GM20000 (cell line): ENCODE results near the gene NDUFB2.

ENCODE experiments used
- DNase-seq: peaks from one replicate; pipeline ENCODE4 v3.0.0; 2012; ENCODE audit warnings: low spot score
- CTCF ChIP-seq: IDR thresholded peaks from 2 replicates; pipeline ENCODE4 v1.5.1; 2012; ENCODE audit warnings: mild to moderate bottlenecking, control low read depth; ENCODE audit errors: extremely low read depth, missing control alignments

NDUFB2 gene

DNA sequence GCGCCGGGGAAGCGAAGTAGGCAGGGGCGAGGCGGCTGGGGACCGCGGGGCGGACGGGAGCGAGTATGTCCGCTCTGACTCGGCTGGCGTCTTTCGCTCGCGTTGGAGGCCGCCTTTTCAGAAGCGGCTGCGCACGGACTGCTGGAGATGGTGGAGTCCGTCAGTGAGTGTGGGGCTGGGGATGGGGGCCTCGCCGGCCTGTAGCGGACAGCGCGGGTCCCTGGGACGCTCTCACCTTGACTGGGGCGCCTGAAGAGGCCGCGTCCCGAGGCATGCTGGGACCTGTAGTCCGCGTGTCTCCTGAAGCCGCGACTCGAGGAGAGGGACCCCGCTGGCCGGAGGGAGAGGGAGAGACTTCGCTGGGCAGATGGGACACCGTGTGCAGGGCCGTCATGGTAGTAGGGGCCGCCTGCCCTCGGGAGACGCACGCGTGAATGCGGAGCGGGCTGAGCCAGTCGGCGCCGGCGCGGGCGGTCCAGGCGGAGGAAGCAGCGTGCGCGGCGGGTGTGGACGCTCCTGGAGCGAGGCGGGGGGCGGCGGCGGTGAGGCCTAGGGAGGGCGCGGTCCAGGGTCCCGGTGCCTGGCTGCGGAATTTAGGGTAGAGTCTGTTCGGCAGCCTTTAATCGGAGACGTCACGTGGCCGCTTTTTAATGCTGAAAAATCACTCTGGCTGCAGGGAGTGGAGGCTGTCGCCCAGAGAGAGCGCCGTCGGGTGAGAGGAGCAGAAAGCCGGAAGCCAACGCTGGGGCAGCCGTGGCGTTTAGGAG is at the start of gene NDUFB2:
NDUFB2 (plus strand) TSS at position 29 of the 767 bp plus-strand sequence; CDS start at position 66, 37 bp downstream.
- DNase-seq, result peak; percentile 88
- TF ChIP-seq CTCF, result no peak

GRCh38 chr7:140646931-140647647 is 49.4 kb upstream of the NDUFB2 start:
- peak; percentile 62 for DNase-seq

DNA sequence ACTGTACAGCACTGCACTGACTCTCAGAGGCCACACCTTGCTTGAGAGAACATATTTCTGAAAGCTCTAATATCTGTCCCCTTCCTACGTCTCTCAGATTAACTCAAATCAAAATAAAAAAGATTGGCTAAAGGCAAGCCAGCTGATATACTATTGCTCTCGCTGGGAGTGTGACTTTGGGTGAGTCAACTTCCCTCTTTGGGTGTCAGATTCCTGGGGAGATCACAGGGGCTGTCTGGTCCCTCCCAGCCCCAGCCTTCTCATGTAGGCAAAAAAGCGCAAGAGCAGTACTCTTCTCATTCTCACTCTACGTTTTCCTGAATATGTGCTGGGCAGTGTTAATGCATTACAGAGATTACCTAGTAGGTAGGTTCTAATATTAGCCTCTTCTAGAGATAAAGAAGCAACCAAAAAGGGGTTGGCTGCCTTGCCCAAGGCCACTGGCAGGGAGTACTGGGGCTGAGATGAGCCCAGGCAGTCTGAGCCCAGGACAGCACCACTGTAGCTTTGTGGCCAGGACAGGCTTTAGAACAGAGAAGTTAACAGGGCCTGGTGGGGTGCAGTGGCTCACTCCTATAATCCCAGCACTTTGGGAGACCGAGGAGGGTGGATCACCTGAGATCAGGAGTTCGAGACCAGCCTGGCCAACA is 46.8 kb upstream of the NDUFB2 start:
- DNase-seq, result no peak
- no peak for TF ChIP-seq CTCF

More at GRCh38 chr7:140646931-140647647, 49.4 kb upstream of the NDUFB2 start:
- peak; percentile 31 for TF ChIP-seq CTCF

DNA sequence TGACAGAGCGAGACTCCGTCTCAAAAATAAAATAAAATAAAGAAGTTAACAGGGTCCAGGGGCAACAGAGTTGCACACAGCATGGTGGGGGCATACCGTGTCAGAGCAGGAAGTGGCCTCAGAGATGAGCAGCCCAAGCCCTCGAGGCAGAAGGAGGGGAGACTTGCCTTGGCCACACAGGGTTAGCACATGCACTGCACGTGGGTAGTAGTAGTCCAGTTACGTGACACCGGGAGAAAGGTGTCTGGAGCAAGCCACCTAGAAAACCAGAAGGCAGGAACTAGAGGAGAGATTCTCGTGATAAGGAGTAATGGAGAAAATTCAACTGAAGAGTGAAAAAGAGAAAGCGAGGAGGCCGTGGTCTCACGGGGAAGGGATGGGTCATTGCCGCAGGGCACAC is 46.1 kb upstream of the NDUFB2 start:
- no peak for DNase-seq
- TF ChIP-seq CTCF, result no peak

DNA sequence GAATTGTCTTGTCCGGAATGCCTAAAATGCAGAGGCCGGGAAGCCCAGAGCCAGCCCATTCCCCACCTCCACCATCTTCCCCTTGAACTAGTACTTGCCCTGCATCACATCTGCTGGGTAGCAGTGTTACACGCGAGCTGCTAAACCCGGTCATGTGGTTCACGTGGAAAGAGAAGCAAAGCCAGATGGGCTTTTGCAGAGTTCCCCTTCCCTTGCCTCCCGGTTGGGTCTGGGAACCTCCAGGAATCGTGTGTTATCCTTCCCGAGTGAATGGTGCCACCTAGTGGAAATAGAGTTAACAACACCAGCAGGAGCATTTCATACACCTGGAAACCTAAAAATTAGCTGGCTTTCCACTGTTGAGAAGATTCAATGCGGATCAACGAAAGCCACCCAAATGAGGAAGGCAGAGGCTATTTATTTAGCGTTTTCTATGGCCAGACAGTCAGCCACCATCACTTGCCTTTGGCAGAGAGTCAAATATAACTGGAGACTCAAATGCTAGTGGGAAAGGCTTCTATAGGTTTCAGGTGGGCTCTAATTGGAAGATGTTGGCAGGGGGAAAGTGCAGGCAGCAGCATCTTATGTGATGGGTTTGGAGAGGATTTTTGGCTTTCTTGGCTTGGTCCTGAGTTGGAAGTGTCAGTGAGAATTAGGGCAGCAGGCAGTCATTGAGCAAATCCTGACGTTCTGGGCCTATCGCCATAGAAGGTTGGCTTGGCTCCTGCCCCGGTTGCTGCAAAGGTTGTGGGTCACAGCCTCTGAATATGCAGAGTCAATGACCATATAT is 43.0 kb upstream of the NDUFB2 start:
- peak; percentile 72 for TF ChIP-seq CTCF
- DNase-seq, result peak; percentile 54

DNA sequence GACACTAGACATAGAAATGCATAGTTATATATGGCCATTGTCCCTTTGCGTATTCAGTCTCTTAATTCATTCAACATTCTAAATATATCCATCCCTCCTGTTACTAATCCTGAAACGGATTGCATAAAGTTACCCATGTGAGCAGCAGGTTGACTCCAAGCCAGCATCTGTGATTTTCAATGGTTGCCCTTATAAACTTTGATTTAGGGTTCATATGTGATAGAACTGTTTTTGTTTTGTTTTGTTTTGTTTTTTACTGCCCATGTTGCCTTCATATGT is 42.5 kb upstream of the NDUFB2 start:
- no peak for TF ChIP-seq CTCF
- no peak for DNase-seq
